GM04503 (cell line): Measurements from ENCODE around the gene RPL26.
A peak's percentile ranks its signal among the peaks of the same experiment; 100 is the strongest.

Experiments
- DNase-seq: peaks from one replicate; pipeline ENCODE4 v3.0.0-alpha.2; 2012; ENCODE audit warnings: low read depth

Gene RPL26

GRCh38 chr17:8383143-8383822 is at the start of gene RPL26:
Gene RPL26 (minus strand): TSS chr17:8383193. CDS start chr17:8382310, 883 bp downstream.
- DNase-seq, result peak; percentile 84

- DNase-seq, result peak; percentile 44
These were observed 48.0 kb upstream of the RPL26 start for GRCh38 chr17:8430966-8431365.

GRCh38 chr17:8426802-8427201 is 43.8 kb upstream of the RPL26 start:
- no peak for DNase-seq

- DNase-seq, result no peak
These were observed 43.2 kb upstream of the RPL26 start for GRCh38 chr17:8426094-8426720.

GRCh38 chr17:8421571-8421970 is 38.6 kb upstream of the RPL26 start:
- no peak for DNase-seq

- peak; percentile 33 for DNase-seq
These were observed 37.3 kb upstream of the RPL26 start for GRCh38 chr17:8420041-8420934.

GRCh38 chr17:8419305-8419704 is 36.3 kb upstream of the RPL26 start:
- no peak for DNase-seq

GRCh38 chr17:8418471-8418870 is 35.5 kb upstream of the RPL26 start:
- no peak for DNase-seq

GRCh38 chr17:8417806-8418205 is 34.8 kb upstream of the RPL26 start:
- no peak for DNase-seq

GRCh38 chr17:8413938-8414337 is 30.9 kb upstream of the RPL26 start:
- no peak for DNase-seq

GRCh38 chr17:8413328-8413727 is 30.3 kb upstream of the RPL26 start:
- no peak for DNase-seq

GRCh38 chr17:8412089-8412488 is 29.1 kb upstream of the RPL26 start:
- no peak for DNase-seq

GRCh38 chr17:8410883-8411238 is 27.9 kb upstream of the RPL26 start:
- no peak for DNase-seq

GRCh38 chr17:8409966-8410882 is 27.2 kb upstream of the RPL26 start:
- peak; percentile 36 for DNase-seq

GRCh38 chr17:8408371-8408770 is 25.4 kb upstream of the RPL26 start:
- no peak for DNase-seq

GRCh38 chr17:8406174-8406573 is 23.2 kb upstream of the RPL26 start:
- no peak for DNase-seq

- DNase-seq, result no peak
These were observed 22.6 kb upstream of the RPL26 start for GRCh38 chr17:8405499-8406016.

- DNase-seq, result no peak
These were observed 20.0 kb upstream of the RPL26 start for GRCh38 chr17:8402921-8403536.

- DNase-seq, result no peak
These were observed 18.1 kb upstream of the RPL26 start for GRCh38 chr17:8401107-8401506.

GRCh38 chr17:8398980-8399379 is 16.0 kb upstream of the RPL26 start:
- no peak for DNase-seq

- DNase-seq, result no peak
These were observed 14.6 kb upstream of the RPL26 start, which contains the start of gene RNF222 for GRCh38 chr17:8397636-8398035. Gene RNF222 (minus strand): TSS chr17:8397827. CDS start chr17:8393461, 4,366 bp downstream.
